Amygdala (tissue), 56 donors: ENCODE data around the gene S100A8.
A peak's percentile ranks its signal among the peaks of the same experiment; 100 is the strongest.

Experiments
- DNase-seq, 56 donors: peaks; one replicate each; lab custom pipeline; 2025; lab: John Stamatoyannopoulos, UW

S100A8 gene

GRCh38 chr1:153364156-153364555, 26.7 kb downstream of the S100A8 start:
- DNase-seq, result no peak

- DNase-seq, result no peak
Measured at GRCh38 chr1:153363641-153364040, 27.2 kb downstream of the S100A8 start.

GRCh38 chr1:153362187-153362775, 28.6 kb downstream of the S100A8 start:
- DNase-seq, result no peak

GRCh38 chr1:153361480-153362109, 29.3 kb downstream of the S100A8 start:
- DNase-seq, result no peak

GRCh38 chr1:153360592-153361479, 30.0 kb downstream of the S100A8 start:
- DNase-seq, result no peak

GRCh38 chr1:153360190-153360589, 30.7 kb downstream of the S100A8 start:
- no peak for DNase-seq

GRCh38 chr1:153359241-153359640, 31.6 kb downstream of the S100A8 start:
- no peak for DNase-seq

GRCh38 chr1:153358691-153358975, 32.2 kb downstream of the S100A8 start:
- no peak for DNase-seq

GRCh38 chr1:153357853-153358690, 32.8 kb downstream of the S100A8 start, which contains the start of gene S100A9:
S100A9 (plus strand) TSS chr1:153357854; CDS start chr1:153358284, 430 bp downstream.
- no peak for DNase-seq

- peak in 4 of 56 donors; percentile 5 to 14 (median 8) for DNase-seq
Measured at GRCh38 chr1:153357076-153357852, 33.6 kb downstream of the S100A8 start.

- DNase-seq, result no peak
Measured at GRCh38 chr1:153356392-153357075, 34.3 kb downstream of the S100A8 start.

- DNase-seq, result peak in 3 of 56 donors; percentile 2 to 6 (median 6)
Measured at GRCh38 chr1:153355445-153356071, 35.3 kb downstream of the S100A8 start.

GRCh38 chr1:153354515-153355193, 36.2 kb downstream of the S100A8 start:
- DNase-seq, result no peak

GRCh38 chr1:153353226-153353947, 37.5 kb downstream of the S100A8 start:
- no peak for DNase-seq

- peak in 32 of 56 donors; percentile 2 to 70 (median 32) for DNase-seq
Measured at GRCh38 chr1:153352523-153352922, 38.4 kb downstream of the S100A8 start.

GRCh38 chr1:153350321-153350957, 40.4 kb downstream of the S100A8 start:
- DNase-seq, result no peak
